K562 (cell line): ENCODE measurements around the gene RING1. TPM values are rescaled to one million over a fixed set of nuclear protein-coding genes. Genes with fewer than 3 reads are reported as not detected.
A peak's percentile ranks its signal among the peaks of the same experiment; 100 is the strongest.

ENCODE experiments used
- ATF1 ChIP-seq, 2 experiments: fragments of 450-650 bp in 1 of 2; IDR thresholded peaks; 2 replicates each; pipeline ENCODE4 v1.6.1; 2016; ENCODE audit warnings: missing compliant biosample characterization in 1 of 2, missing genetic modification characterization in 1 of 2
- CHD1 ChIP-seq: fragments of 200-600 bp; sonication (generic); IDR thresholded peaks from one replicate; pipeline ENCODE4 v1.6.1; 2012; ENCODE audit warnings: mild to moderate bottlenecking, moderate library complexity, low read length, inconsistent platforms
- CREM ChIP-seq: IDR thresholded peaks from 2 replicates; pipeline ENCODE4 v1.6.1; 2014; ENCODE audit warnings: antibody characterized with exemption, low read depth
- CXXC5 ChIP-seq: fragments of 250-450 bp; sonication (Bioruptor Pico); IDR thresholded peaks from 2 replicates; pipeline ENCODE4 v1.8.0; 2022; ENCODE audit warnings: inconsistent platforms, mild to moderate bottlenecking, moderate library complexity
- DACH1 ChIP-seq: fragments of 450-650 bp; IDR thresholded peaks from 2 replicates; pipeline ENCODE4 v1.6.1; 2018; ENCODE audit not compliant: partially characterized antibody
- E2F3 ChIP-seq: fragments of 250-450 bp; sonication (Bioruptor Pico); IDR thresholded peaks from 2 replicates; pipeline ENCODE4 v1.4.0; 2020; ENCODE audit warnings: mild to moderate bottlenecking
- ERF ChIP-seq: fragments of 450-650 bp; formaldehyde crosslinking; IDR thresholded peaks from 2 replicates; pipeline ENCODE4 v1.4.0; 2020; ENCODE audit warnings: mild to moderate bottlenecking, mixed read lengths
- HMG20B ChIP-seq: fragments of 250-450 bp; sonication (Bioruptor Pico); IDR thresholded peaks from 2 replicates; pipeline ENCODE4 v1.5.0; 2021; ENCODE audit warnings: mild to moderate bottlenecking
- MLX ChIP-seq, 2 experiments: fragments of 450-650 bp in 1 of 2; sonication (generic) in 1 of 2; formaldehyde crosslinking; conservative IDR thresholded peaks; 2 replicates each; pipeline versions ENCODE4 v1.4.0 to v1.8.1; 2020 to 2022; ENCODE audit warnings: mild to moderate bottlenecking in 1 of 2, missing genetic modification reagents in 1 of 2
- MXI1 ChIP-seq: IDR thresholded peaks from 2 replicates; pipeline ENCODE4 v1.6.1; 2011; ENCODE audit warnings: low read depth, mild to moderate bottlenecking, improper control_type of control experiment, low read length
- NFIX ChIP-seq: fragments of 250-450 bp; sonication (Bioruptor Pico); IDR thresholded peaks from 2 replicates; pipeline ENCODE4 v1.4.0; 2020; ENCODE audit warnings: low read depth, mild to moderate bottlenecking, moderate library complexity
- PHB ChIP-seq: fragments of 250-450 bp; sonication (Bioruptor Pico); IDR thresholded peaks from 2 replicates; pipeline ENCODE4 v1.5.0; 2021
- POLR2AphosphoS5 ChIP-seq: IDR thresholded peaks from 2 replicates; pipeline ENCODE4 v1.6.1; 2011; ENCODE audit warnings: mild to moderate bottlenecking, low read depth, low read length, moderate library complexity; ENCODE audit not compliant: control insufficient read depth, insufficient read depth
- RBBP5 ChIP-seq: fragments of 200-600 bp; sonication (generic); IDR thresholded peaks from 2 replicates; pipeline ENCODE4 v1.6.1; 2012; ENCODE audit warnings: borderline replicate concordance, mild to moderate bottlenecking, low read length, control low read depth, inconsistent platforms; ENCODE audit not compliant: insufficient read depth, poor library complexity, severe bottlenecking
- SIN3B ChIP-seq: fragments of 450-650 bp; IDR thresholded peaks from 2 replicates; pipeline ENCODE4 v1.6.1; 2017; ENCODE audit warnings: low read depth, mild to moderate bottlenecking, moderate library complexity
- SP2 ChIP-seq: IDR thresholded peaks from 2 replicates; pipeline ENCODE4 v1.6.1; 2011; ENCODE audit warnings: mild to moderate bottlenecking, low read depth, low read length, moderate library complexity; ENCODE audit not compliant: poor library complexity, severe bottlenecking; ENCODE audit errors: extremely low read depth
- SUPT5H ChIP-seq: fragments of 450-650 bp; IDR thresholded peaks from 2 replicates; pipeline ENCODE4 v1.6.1; 2016
- U2AF1 ChIP-seq: fragments of 200-400 bp; formaldehyde crosslinking; optimal IDR thresholded peaks from 2 replicates; pipeline ENCODE3; 2017; ENCODE audit warnings: mild to moderate bottlenecking, low read depth, low read length, moderate library complexity
- XRCC5 ChIP-seq: fragments of 200-400 bp; formaldehyde crosslinking; IDR thresholded peaks from 2 replicates; pipeline ENCODE4 v1.6.1; 2017; ENCODE audit warnings: low read depth, mild to moderate bottlenecking, low read length
- ZNF232 ChIP-seq: sonication (generic); formaldehyde crosslinking; IDR thresholded peaks from 2 replicates; pipeline ENCODE4 v1.8.0; 2022; ENCODE audit warnings: mild to moderate bottlenecking, missing genetic modification reagents
- ZNF398 ChIP-seq: fragments of 250-450 bp; sonication (Bioruptor Pico); IDR thresholded peaks from 2 replicates; pipeline ENCODE4 v1.8.0; 2021; ENCODE audit warnings: moderate library complexity, mild to moderate bottlenecking, inconsistent platforms
- polyA plus RNA-seq, 8 experiments: library from polyadenylated mRNA; depleted of rRNA in 4 of 8; stranded (reverse) in 5 of 8; unstranded in 3 of 8; fragments of >200 nt; fragmentation: Nextera tagmentation in 2 of 8; fragmentation: Illumina TruSeq in 1 of 8; extraction: Ambion mirVana in 2 of 8; extraction: Trizol in 1 of 8; gene quantifications; 2 replicates each; pipeline versions ENCODE4 v1.2.1 to v1.2.3, GENCODE V29; 2011 to 2014; ENCODE audit warnings: inconsistent platforms in 1 of 8, missing spikeins in 1 of 8
- total RNA-seq, 7 experiments: library from RNA; depleted of rRNA in 6 of 7; stranded (reverse); fragments of >200 nt in 6 of 7; fragmentation: Illumina TruSeq in 2 of 7; extraction: Trizol in 2 of 7; gene quantifications; 2 replicates each; pipeline versions ENCODE4 v1.2.1 to v1.2.3, GENCODE V29; 2011 to 2021; ENCODE audit warnings: low replicate concordance in 1 of 7
- TF ChIP-seq, protein P1 (sequence below): sonication (generic); formaldehyde crosslinking; IDR thresholded peaks from 2 replicates; pipeline ENCODE4 v1.8.1; 2023; ENCODE audit warnings: mild to moderate bottlenecking, missing genetic modification reagents

Gene RING1
- total and polyA plus RNA-seq, 9 of the 15 experiments (the other 6 are each of a cell fraction or from before 2014, with no cell fraction given): 4.2 to 59.1 (median 36.9) TPM

GRCh38 chr6:33204415-33205190 lies 3.7 kb upstream of the RING1 start, which contains the start of gene HSD17B8 (continued):
- TF ChIP-seq U2AF1 (peak; percentile 41), ZNF398 (CRISPR knock-in tag) (no peak), CXXC5 (CRISPR knock-in tag) (peak; percentile 63), MLX (CRISPR knock-in tag; conservative IDR thresholded peaks at IDR 0.05) (0 out of 4 replicates have a peak, but pooled peaks have one; percentile 10 to 56), ATF1 (CRISPR knock-in tag; IDR thresholded peaks at IDR 0.05) (no peak), ATF1 (tag; IDR thresholded peaks at IDR 0.05) (peak; percentile 61), SP2 (peak; percentile 46), SIN3B (peak; percentile 58), POLR2AphosphoS5 (peak; percentile 84; the same call in 1 of the 2 replicates), HMG20B (CRISPR knock-in tag) (peak; percentile 86), NFIX (CRISPR knock-in tag) (no peak), MXI1 (peak; percentile 52; the same call in 1 of the 2 replicates), RBBP5 (peak; percentile 76), ERF (CRISPR knock-in tag) (peak; percentile 93), CHD1 (peak; percentile 38), DACH1 (no peak), XRCC5 (0 out of 2 replicates have a peak, but pooled peaks have one; percentile 43), SUPT5H (peak; percentile 85), E2F3 (no peak), CREM (peak; percentile 45; the same call in 1 of the 2 replicates), ZNF232 (no peak), PHB (peak; percentile 98)
- TF ChIP-seq, protein P1, sequence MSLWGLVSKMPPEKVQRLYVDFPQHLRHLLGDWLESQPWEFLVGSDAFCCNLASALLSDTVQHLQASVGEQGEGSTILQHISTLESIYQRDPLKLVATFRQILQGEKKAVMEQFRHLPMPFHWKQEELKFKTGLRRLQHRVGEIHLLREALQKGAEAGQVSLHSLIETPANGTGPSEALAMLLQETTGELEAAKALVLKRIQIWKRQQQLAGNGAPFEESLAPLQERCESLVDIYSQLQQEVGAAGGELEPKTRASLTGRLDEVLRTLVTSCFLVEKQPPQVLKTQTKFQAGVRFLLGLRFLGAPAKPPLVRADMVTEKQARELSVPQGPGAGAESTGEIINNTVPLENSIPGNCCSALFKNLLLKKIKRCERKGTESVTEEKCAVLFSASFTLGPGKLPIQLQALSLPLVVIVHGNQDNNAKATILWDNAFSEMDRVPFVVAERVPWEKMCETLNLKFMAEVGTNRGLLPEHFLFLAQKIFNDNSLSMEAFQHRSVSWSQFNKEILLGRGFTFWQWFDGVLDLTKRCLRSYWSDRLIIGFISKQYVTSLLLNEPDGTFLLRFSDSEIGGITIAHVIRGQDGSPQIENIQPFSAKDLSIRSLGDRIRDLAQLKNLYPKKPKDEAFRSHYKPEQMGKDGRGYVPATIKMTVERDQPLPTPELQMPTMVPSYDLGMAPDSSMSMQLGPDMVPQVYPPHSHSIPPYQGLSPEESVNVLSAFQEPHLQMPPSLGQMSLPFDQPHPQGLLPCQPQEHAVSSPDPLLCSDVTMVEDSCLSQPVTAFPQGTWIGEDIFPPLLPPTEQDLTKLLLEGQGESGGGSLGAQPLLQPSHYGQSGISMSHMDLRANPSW (CRISPR knock-in tag): 0 out of 2 replicates have a peak, but pooled peaks have one; percentile 25
